Occipital lobe (tissue), 2 donors: ENCODE results near the gene RNF34. TPM values are rescaled to one million over a fixed set of nuclear protein-coding genes. Genes with fewer than 3 reads are reported as not detected.

Experiments
- DNase-seq: peaks from one replicate; lab custom pipeline; 2025; lab: John Stamatoyannopoulos, UW
- total RNA-seq: library from RNA; depleted of rRNA; stranded (reverse); fragments of >200 nt; gene quantifications from one replicate; pipeline ENCODE4 v1.2.3, GENCODE V29; 2014

Gene RNF34
- total RNA-seq, 1 donor from 2014 or later = 77.5 TPM

GRCh38 chr12:121436706-121437105, 36.8 kb downstream of the RNF34 start:
- no peak for DNase-seq

GRCh38 chr12:121438905-121439304, 39.0 kb downstream of the RNF34 start:
- DNase-seq = no peak

GRCh38 chr12:121439715-121440114, 39.8 kb downstream of the RNF34 start:
- no peak for DNase-seq

GRCh38 chr12:121440768-121441167, 40.9 kb downstream of the RNF34 start:
- DNase-seq = no peak

- no peak for DNase-seq
These were observed 41.6 kb downstream of the RNF34 start for GRCh38 chr12:121441555-121441954.

- DNase-seq = no peak
These were observed 42.4 kb downstream of the RNF34 start for GRCh38 chr12:121442028-121442948.

GRCh38 chr12:121443193-121443870, 43.4 kb downstream of the RNF34 start:
- peak; percentile 69 for DNase-seq

GRCh38 chr12:121443911-121444841, 44.3 kb downstream of the RNF34 start:
- DNase-seq = no peak

GRCh38 chr12:121444842-121445202, 44.9 kb downstream of the RNF34 start:
- no peak for DNase-seq

- no peak for DNase-seq
These were observed 46.8 kb downstream of the RNF34 start for GRCh38 chr12:121446750-121447149.

GRCh38 chr12:121448771-121449315, 48.9 kb downstream of the RNF34 start:
- DNase-seq = no peak

- DNase-seq = no peak
These were observed 52.0 kb downstream of the RNF34 start for GRCh38 chr12:121451961-121452339.

- DNase-seq = no peak
These were observed 52.5 kb downstream of the RNF34 start for GRCh38 chr12:121452340-121452984.

GRCh38 chr12:121452985-121453360, 53.1 kb downstream of the RNF34 start:
- no peak for DNase-seq

- DNase-seq = no peak
These were observed 53.7 kb downstream of the RNF34 start for GRCh38 chr12:121453629-121454028.

GRCh38 chr12:121454921-121455320, 55.0 kb downstream of the RNF34 start:
- DNase-seq = no peak

GRCh38 chr12:121455766-121456420, 56.0 kb downstream of the RNF34 start:
- DNase-seq = no peak

- DNase-seq = no peak
These were observed 56.6 kb downstream of the RNF34 start for GRCh38 chr12:121456551-121456950.

- no peak for DNase-seq
These were observed 61.1 kb downstream of the RNF34 start for GRCh38 chr12:121461048-121461447.

- no peak for DNase-seq
These were observed 64.4 kb downstream of the RNF34 start for GRCh38 chr12:121464331-121464730.
